CD8-positive, alpha-beta memory T cell (primary cell): ENCODE results near the gene LCN6. TPM values are rescaled to one million over a fixed set of nuclear protein-coding genes. Genes with fewer than 3 reads are reported as not detected.

Experiments used
- polyA plus RNA-seq: library from polyadenylated mRNA; unstranded; fragments of 300-500 nt; fragmentation: Illumina TruSeq; gene quantifications from one replicate; pipeline ENCODE4 v1.2.3, GENCODE V29; 2021
- total RNA-seq, 2 experiments: library from RNA; stranded (reverse); gene quantifications; one replicate each; pipeline ENCODE4 v1.2.3, GENCODE V29; 2021

The LCN6 gene
- total and polyA plus RNA-seq, 3 experiments from 2014 or later, result not detected

Other genes with a start within 250 kb of the LCN6 start
- 10 to 100 TPM; 70.0 to 79.5 TPM for gene NOTCH1, start 202.5 kb downstream of the LCN6 start, total RNA-seq
- gene NOTCH1, start 202.5 kb downstream of the LCN6 start, polyA plus RNA-seq, result 5.1 TPM
- under 1 TPM; 0.61 to 0.95 TPM for gene EGFL7, start 85.6 kb downstream of the LCN6 start, total RNA-seq
- 0.40 TPM for gene EGFL7, start 85.6 kb downstream of the LCN6 start, polyA plus RNA-seq
- gene AGPAT2, start 61.1 kb downstream of the LCN6 start, total RNA-seq, result 10 to 100 TPM; 17.4 to 18.4 TPM
- gene AGPAT2, start 61.1 kb downstream of the LCN6 start, polyA plus RNA-seq, result 32.5 TPM
- not detected for gene DIPK1B, start 36.0 kb downstream of the LCN6 start, total RNA-seq
- not detected for gene DIPK1B, start 36.0 kb downstream of the LCN6 start, polyA plus RNA-seq
- 1 to 10 TPM; 1.1 to 1.2 TPM for gene LCN10, start 5.6 kb downstream of the LCN6 start, total RNA-seq
- 0.22 TPM for gene LCN10, start 5.6 kb downstream of the LCN6 start, polyA plus RNA-seq
- not detected for gene LCN8, start 9.7 kb upstream of the LCN6 start, total RNA-seq
- gene LCN8, start 9.7 kb upstream of the LCN6 start, polyA plus RNA-seq, result not detected
- gene LCN15, start 16.0 kb upstream of the LCN6 start, total RNA-seq, result not detected
- gene LCN15, start 16.0 kb upstream of the LCN6 start, polyA plus RNA-seq, result not detected
- 10 to 100 TPM; 50.1 to 50.6 TPM for gene TMEM141, start 42.8 kb upstream of the LCN6 start, total RNA-seq
- 37.8 TPM for gene TMEM141, start 42.8 kb upstream of the LCN6 start, polyA plus RNA-seq
- gene CCDC183, start 47.8 kb upstream of the LCN6 start, total RNA-seq, result under 1 TPM in 1 of 2 experiments, not detected in 1; 0.73 TPM
- 0.26 TPM for gene CCDC183, start 47.8 kb upstream of the LCN6 start, polyA plus RNA-seq
- gene RABL6, start 59.4 kb upstream of the LCN6 start, total RNA-seq, result 100 to 1,000 TPM in 1 of 2 experiments, 10 to 100 TPM in 1; 98.2 to 106 TPM
- 20.9 TPM for gene RABL6, start 59.4 kb upstream of the LCN6 start, polyA plus RNA-seq
- gene AJM1, start 94.0 kb upstream of the LCN6 start, total RNA-seq, result 1 to 10 TPM; 3.2 TPM
- gene AJM1, start 94.0 kb upstream of the LCN6 start, polyA plus RNA-seq, result 0.39 TPM
- 100 to 1,000 TPM; 108 to 110 TPM for gene PHPT1, start 100.9 kb upstream of the LCN6 start, total RNA-seq
- 100.0 TPM for gene PHPT1, start 100.9 kb upstream of the LCN6 start, polyA plus RNA-seq
- 10 to 100 TPM; 12.2 to 12.9 TPM for gene MAMDC4, start 103.8 kb upstream of the LCN6 start, total RNA-seq
- not detected for gene MAMDC4, start 103.8 kb upstream of the LCN6 start, polyA plus RNA-seq
- gene EDF1, start 117.8 kb upstream of the LCN6 start, total RNA-seq, result 100 to 1,000 TPM; 354 to 356 TPM
- gene EDF1, start 117.8 kb upstream of the LCN6 start, polyA plus RNA-seq, result 476 TPM
- 10 to 100 TPM; 53.2 to 60.5 TPM for gene TRAF2, start 138.0 kb upstream of the LCN6 start, total RNA-seq
- gene TRAF2, start 138.0 kb upstream of the LCN6 start, polyA plus RNA-seq, result 23.1 TPM
- 100 to 1,000 TPM; 104 to 105 TPM for gene FBXW5, start 196.2 kb upstream of the LCN6 start, total RNA-seq
- 163 TPM for gene FBXW5, start 196.2 kb upstream of the LCN6 start, polyA plus RNA-seq
- under 1 TPM in 1 of 2 experiments, not detected in 1; 0.96 TPM for gene C8G, start 196.7 kb upstream of the LCN6 start, total RNA-seq
- gene C8G, start 196.7 kb upstream of the LCN6 start, polyA plus RNA-seq, result not detected
- gene LCN12, start 203.7 kb upstream of the LCN6 start, total RNA-seq, result 1 to 10 TPM in 1 of 2 experiments, under 1 TPM in 1; 0.85 to 1.3 TPM
- not detected for gene LCN12, start 203.7 kb upstream of the LCN6 start, polyA plus RNA-seq
- under 1 TPM; 0.24 to 0.49 TPM for gene PTGDS, start 229.0 kb upstream of the LCN6 start, total RNA-seq
- 5.5 TPM for gene PTGDS, start 229.0 kb upstream of the LCN6 start, polyA plus RNA-seq
- under 1 TPM; 0.20 to 0.22 TPM for gene LCNL1, start 234.5 kb upstream of the LCN6 start, total RNA-seq
- 0.16 TPM for gene LCNL1, start 234.5 kb upstream of the LCN6 start, polyA plus RNA-seq
- 10 to 100 TPM; 78.4 to 82.2 TPM for gene PAXX, start 243.9 kb upstream of the LCN6 start, total RNA-seq
- gene PAXX, start 243.9 kb upstream of the LCN6 start, polyA plus RNA-seq, result 156 TPM
- 1 to 10 TPM; 3.4 to 4.1 TPM for gene CLIC3, start 248.0 kb upstream of the LCN6 start, total RNA-seq
- 52.1 TPM for gene CLIC3, start 248.0 kb upstream of the LCN6 start, polyA plus RNA-seq